HG03103 (cell line): ENCODE data around the gene COL5A2.
A peak's percentile ranks its signal among the peaks of the same experiment; 100 is the strongest.

ENCODE experiments used
- ATAC-seq: cut with Tn5 transposase; IDR thresholded peaks from one replicate; pipeline ENCODE4 v1.9.1; 2021; ENCODE audit warnings: low read depth; ENCODE audit not compliant: unreplicated experiment

Gene COL5A2

DNA sequence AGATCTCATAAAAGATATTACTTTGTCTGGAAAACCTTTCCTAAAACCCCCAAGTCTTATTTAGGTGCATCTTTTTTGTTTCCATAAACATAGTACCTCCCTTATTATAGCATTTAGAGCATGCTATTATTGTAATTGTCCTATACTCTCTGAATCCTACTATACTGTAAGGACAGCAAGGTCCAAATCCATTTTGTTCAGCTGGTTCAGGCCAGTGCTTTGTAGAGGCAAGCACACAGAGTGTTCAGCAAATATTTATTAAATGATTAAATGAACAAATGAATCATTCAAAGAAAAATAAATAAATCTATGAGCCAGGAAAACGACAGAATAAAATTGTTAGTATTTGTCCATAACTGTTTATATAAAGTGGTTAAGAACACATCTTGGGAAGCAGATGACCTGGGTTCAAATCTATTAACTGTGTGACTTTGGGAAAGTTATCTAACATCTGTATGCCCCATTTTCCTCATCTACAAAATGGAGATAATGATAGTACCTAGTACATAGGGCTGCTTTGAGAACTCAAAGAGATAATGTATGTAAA is 119.4 kb downstream of the COL5A2 start:
- no peak for ATAC-seq

DNA sequence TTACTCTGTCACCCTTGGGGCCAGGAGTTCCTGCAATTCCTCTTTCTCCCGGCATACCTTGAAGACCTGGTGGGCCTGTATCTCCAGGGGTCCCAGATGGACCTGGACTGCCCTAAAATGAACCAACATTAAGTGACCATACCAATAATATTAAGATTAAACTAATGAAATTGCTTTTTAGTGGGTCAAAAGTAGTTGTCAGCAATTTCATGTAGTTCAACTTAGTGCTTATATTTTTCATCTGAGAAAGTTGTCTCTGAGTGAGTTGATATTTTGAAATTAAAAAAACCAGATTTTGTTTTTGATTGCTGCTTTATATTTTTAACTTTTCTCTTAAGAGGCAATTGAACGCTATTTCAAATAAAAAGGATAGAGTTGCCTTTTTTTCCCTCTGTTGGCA is 122.2 kb downstream of the COL5A2 start:
- ATAC-seq = no peak

DNA sequence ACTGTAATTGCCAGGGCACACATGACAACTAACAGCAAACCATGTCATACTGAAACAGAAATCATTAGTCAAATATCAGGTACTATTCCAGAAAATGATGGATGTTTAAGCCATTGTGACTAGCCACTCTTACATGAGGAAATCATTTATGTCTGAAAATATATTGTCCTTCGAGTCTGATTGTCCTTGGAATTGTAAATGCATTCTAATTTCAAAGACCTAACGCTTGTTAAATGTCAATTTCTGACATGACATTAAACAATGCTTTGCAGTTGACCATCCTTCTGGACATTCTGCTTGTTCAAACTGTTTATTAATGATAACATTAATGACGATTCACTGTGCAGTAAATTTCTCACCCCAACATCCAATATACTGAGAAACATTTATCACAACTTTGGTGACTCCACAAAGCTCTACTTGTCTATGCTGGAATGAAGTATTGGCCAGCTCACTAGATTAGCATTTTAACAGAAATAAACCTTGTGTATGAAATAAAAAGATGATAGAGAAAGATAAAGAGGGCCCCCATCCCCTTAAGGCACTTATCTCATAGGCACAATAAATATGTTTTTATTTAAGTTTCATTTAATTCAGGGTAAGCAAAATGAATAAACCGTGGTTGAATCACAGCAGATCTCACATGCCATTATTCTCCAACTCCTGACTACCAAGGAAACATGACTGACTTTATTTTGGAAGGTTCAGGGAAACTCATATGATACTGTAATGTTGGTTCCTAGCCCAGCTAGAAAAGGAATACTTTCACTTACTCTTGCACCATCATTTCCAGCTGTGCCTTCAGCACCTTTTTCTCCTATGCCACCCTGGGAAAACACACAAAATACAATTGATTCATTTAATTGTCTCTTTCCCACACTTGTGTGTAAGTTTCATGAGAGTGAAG is 123.1 kb downstream of the COL5A2 start:
- ATAC-seq = no peak

DNA sequence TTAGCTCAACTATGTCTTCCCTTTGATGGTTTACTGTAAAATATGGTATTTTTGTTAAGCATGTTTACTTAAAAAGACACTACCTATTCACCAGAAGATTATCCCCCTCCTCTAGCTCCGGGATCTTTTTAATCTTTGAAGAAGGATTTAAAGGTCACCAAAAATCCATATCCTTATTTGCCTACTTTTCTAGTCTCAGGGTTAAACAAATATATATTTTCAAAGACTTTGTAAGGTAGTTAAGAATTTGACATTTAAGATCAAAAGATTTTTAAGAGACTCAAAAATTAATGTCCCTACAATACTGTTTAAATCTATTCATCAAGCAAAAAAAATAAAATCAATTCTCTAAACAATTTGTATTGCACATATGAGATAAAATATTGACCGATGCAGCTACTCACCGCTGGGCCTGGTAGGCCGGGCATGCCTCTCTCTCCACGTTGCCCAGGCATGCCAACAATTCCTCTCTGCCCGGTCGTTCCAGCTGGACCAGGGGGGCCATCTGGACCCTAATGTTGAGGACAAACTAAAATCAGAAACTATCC is 129.3 kb downstream of the COL5A2 start:
- no peak for ATAC-seq

DNA sequence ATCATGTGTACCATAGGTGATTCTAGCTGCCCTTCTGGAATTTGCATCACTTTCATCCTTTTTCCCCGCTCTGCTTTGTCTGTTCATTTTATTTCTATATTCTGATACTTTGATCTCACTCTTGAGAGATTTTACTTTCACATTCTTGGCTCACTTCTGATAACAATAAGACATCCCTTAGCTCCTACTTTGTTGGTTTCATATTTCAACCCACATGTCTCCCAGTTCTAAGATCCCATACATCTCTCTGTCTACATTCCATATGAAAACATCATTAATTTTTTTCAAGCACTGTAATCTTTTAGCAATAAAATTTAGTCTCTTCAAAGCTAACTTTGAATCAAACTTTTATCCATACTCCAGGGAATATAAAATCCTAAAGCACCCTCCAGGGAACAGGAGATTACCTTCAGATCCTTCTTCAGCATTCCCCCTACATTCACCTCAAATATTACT is 129.8 kb downstream of the COL5A2 start:
- ATAC-seq = no peak

DNA sequence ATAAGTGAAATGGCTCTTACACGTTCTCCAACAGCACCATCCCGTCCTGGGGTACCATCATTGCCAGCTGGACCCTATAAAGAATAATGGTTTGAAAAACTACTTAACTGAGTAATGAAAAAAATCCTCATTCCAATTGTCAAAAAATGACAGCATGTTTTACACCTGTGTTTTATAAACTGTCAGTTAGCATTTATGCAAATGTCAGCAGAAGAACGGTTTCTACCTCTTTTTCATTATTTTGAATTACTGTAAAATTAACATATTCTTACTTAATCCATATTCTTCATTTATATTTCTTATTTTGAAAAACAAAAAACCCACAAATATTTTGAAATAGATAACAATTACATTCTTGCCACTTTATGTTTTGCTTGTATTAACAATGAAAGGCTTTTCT is 131.4 kb downstream of the COL5A2 start:
- no peak for ATAC-seq

DNA sequence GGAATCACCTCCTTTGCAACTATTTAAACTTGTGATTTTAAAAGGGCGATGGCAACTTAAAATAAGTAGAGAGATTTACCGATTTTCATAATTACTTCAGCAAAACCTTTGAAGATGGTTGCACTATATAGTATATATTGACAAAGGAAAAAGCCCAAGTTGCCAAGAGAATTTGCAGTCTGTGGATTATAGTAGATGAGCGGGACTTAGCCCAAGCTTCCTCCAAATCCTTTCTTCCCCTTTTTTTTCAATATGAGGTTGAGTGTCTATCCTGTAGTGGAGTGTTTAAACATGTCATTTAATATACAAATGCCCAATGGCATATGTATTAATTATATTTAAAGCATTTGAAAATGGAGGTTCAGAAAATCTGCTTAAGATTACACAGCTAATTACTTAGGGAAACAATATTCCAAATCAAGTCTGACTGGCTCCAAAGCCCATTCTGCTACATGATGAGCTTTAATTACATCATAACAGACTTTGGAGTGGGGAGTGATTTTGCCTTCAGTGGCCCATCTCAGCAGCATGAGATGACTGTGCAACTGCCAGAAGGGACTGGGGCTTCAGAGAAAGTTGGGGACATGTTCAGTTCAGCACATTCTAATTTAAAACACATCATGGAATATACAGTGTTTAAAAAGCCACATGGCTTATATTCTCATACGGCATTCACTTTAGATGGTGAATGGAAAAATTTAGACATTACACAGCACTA is 132.2 kb downstream of the COL5A2 start:
- no peak for ATAC-seq

DNA sequence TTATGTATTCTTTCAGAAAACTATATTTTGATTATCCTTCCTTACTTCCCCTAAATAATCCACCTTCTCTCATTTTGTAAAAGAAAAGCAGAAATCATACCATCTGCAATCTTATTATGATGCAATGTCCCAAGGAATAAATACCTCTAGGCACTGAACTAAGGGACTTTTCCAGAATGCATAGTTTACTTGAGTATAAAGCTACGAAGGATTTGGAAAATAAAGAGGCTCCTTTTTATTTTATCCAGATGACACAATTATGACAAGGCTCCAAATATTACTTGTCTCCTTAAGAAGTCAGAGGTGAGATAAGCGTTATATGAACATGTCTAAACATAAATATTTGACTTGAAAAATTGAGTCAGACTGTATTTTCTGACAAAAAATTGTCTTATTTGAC is 133.2 kb downstream of the COL5A2 start:
- no peak for ATAC-seq

DNA sequence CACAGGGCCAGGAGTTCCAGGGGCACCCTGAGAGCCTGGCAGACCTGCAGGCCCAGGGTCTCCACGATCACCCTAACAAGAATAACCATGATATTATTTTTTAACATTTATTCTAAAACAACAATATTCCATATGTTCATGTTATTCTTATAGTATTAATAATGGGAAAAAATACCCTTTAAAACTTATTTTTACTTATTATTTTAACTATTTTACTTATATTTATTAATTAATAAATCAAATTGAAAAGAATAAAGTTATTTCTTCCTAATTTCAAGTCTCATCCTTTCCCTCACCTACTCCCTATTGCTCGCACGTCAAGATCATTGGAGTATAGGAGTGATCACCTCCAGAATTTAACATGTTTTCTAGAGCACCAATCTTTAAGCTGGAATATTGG is 133.7 kb downstream of the COL5A2 start:
- no peak for ATAC-seq

DNA sequence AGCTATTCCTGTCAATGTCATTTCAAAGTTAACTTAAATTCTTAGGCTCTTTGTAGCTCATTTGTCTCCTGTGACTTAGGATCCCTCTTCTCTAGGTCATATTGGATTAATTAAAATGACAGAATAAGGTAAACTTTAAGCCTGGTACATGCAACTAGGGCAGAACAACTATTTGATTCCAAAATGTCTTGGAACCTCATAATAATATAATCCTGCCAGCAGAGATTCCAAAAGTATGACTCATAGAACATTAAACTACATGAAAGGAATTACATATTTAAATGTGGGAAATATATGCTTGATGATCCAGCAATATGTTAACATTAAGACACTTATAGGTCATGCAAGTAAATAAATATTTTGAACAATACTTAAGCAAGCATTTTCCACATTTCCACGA is 142.0 kb downstream of the COL5A2 start:
- ATAC-seq = no peak

DNA sequence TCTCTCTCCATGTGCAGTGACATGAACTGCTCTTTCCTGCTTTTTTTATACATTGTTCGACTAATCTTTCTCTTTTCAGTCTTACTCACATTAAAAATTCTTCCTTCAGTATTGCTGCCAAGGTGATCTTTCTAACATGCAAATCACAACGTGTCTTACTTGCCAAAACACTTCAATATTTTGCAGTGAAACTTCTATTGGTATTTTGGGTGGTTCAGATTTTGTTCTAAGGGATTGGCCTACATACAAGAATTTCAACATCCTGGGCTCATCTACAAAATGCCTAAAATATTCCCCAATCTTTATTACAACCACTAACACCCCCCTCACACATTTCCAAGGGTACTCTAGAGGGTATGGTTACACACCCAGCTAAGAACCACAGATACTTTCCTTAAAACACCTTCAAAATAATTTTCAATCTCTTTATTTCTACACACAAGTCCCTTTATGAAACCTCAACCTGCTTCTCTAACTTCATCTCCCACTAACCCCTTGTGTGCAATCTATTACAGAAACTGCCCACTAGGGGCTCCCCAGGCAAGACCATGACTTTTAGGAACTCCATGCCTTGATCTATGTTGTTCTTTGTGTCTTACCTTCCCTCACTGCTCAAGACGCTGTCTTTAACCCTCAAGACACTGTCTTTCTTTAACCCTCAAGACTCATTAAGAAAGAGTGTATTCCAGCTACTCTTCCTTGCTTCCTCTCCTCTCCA is 154.5 kb downstream of the COL5A2 start:
- ATAC-seq = peak; percentile 92

DNA sequence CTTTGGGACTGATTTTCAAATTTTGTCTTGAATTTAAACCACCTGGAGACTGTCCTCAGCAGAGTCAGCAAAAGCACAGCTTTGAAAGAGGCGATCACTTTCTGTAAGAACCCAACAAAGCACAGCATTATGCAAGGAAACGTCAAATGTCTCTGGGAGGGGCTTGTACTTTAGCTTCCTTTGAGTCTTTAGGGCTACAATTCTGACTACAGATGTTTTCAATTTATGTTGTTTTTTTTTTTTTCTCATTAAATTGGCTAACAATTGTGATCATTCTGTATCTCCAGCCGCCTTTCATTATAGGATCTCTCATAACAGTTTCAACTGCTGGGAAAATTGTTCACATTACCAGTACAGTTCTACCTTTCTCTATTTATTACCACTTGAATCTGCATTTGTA is 157.1 kb downstream of the COL5A2 start:
- ATAC-seq = no peak

DNA sequence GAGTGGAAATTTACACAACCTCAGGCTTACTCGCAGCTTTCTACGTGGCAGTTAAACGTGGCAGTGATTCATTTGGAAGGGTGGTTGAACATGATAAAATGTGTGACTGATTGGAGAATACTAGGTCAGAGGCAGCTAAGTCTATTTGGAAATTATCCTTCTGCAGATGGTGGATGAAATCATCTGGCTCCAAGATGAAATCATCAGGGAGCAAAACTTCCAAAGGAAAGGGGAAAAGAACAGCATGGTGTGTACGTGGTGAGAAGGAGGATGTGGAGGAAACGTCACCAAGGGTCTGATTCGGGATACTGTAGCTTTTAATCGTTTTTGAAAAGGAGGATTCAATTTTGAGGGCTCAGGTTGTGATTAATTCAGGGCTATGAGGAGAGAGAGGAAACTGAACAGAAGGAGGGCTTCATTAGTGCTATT is 157.5 kb downstream of the COL5A2 start:
- no peak for ATAC-seq

DNA sequence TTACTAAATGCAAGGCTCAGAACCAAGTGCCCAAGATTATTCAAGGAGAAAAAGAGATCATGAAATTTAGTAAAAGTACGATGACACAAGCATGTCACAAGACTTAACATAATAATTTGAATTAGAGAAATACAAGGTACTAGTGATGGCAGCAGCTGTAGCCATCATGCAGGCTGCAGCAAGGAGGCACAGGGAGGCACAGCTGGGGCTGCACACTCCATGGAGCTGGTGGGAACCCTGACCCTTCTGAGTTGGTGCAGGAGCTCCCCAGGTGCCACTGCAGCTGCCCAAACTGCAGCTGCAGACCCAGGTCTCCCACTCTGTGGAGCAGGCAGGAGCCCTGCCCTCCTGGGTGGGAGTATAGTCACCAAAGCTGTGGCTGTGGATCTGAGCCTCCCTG is 159.4 kb downstream of the COL5A2 start:
- no peak for ATAC-seq

DNA sequence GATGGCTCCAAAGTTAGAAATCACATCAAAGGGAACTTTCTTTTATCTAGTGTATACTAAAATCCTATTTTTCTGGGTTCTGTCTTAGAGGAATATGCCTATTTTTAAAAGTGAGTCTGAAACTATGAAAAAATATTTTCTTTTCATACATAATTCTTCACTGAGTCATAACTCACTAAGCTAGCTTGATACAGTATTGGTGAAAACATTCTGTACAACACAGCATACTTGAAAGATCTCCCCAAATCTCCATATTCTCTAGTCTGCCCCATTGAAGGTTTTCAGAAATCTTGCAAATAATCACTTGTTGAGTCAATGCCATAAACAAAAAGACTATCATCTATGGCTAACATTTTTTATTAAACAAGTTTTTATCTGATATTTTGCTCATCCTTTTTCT is 160.9 kb downstream of the COL5A2 start:
- ATAC-seq = no peak

DNA sequence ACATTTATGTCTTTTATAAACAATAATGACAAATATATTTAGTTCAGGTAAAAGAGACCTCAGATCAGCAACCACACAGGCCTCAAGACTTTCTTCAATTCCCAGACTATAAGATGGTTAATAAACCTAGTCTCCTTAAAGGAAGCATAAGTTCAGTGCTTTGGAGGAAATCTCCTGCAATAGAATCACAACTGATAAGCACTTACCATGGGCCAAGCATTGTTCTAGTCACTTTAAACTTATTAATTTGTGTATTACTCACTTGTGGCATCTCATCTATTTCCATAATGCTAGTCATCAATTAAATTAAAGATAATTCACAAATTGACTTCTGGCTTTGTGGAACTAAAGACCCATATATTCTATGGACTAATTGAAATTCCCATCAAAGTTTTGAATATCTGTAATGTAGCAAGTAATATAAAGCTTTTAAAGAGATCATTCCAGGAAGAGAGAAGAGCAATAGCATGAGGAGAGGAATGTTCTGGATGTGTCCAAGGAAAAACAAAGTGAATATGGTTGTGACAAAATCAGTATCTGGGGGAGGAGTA is 163.2 kb downstream of the COL5A2 start:
- no peak for ATAC-seq

DNA sequence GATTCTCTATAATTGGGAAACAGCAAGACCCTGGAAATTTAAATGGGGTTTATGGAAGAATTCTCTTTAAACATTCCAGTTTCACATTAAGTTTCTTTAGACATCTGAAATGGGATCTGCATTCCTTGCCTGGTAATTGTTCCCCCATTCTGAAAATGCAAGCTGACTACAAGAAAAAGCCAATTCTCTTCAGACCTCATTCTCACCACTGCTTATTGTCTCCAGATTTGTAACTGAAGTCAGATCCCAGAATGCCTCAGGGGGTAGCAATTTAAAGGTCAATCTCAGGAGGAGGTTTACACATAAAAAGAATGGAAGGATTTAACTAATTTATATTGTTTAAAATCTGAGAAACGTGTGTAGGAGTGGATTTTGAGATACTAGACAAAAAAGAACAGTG is 164.2 kb downstream of the COL5A2 start:
- no peak for ATAC-seq

DNA sequence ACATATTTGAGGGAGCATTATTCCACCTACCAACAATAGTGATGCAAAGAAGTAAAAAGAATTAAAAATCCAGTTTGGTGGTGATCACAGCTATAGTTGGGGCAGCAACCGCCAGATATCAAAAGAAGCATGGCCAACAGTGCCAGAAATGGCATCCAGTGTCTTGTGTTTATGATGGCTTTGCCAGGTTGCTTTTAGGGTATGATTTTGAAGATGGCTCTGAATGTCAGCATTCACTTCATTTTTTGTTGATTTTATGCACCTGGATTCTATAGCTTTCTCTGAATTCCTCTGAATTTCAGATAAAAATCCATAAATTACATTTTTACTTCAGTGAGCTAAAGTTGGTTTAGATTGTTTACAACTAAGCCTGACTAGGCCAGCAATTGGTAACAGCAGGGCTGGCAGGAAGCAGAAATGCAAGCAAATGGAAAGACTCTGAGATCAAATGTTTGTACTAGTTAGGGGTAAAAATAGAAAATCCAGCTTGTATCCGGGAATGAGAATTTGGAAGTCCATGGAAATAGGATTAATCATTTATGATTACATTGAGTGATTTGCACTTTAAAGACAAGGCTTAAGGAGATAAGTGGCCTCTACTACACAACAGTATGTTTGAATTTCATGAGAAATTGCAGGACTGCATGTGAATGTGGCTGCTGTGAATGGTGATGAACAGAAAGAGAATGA is 165.0 kb downstream of the COL5A2 start:
- ATAC-seq = no peak

DNA sequence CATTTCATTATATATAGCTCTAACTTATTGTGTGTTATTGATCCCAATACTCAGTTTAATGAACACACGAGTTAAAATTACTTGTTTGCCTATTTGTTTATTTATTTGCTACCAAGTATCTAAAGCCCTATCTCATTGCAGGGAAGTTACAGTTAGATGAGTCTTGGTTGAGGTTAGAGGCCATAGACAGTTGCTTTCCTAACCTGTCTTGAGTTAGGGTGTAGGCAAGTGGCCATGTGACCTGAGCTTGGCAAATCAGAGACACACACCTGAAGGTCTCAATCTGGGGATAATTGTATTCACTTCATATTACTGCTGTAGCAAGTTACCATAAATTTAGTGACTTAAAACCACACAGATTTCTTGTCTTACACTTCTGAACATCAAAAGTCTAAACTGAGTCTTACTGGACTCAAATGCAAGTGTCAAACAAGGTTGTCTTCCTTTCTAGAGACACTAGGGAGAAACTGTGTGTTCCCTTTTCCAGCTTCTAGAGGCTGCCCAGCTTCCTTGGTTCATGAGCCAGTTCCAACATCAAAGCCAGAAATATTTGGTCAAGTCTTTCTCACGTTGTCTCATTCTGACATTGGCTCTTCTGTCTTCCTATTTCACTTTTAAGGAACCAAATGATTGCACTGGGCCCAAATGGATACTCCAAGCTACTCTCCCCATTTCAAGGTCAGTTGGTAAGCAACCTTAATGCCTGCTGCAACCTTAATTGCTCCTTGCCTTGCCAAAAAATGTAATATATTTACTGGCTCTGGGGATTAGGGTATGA is 165.7 kb downstream of the COL5A2 start:
- no peak for ATAC-seq
